ENCODE measurements around the gene STIM1.
A peak's percentile ranks its signal among the peaks of the same experiment; 100 is the strongest.

The STIM1 gene

GRCh38 chr11:3831378-3832239 lies 23.9 kb upstream of the STIM1 start:
- no peak for DNase-seq

- no peak for DNase-seq
Observed at GRCh38 chr11:3832816-3833215, 22.6 kb upstream of the STIM1 start.

- DNase-seq: no peak
Observed at GRCh38 chr11:3833449-3833848, 22.0 kb upstream of the STIM1 start.

- no peak for DNase-seq
Observed at GRCh38 chr11:3834349-3834663, 21.2 kb upstream of the STIM1 start.

- DNase-seq: peak; percentile 28
Observed at GRCh38 chr11:3834664-3835461, 20.6 kb upstream of the STIM1 start.

- no peak for DNase-seq
Observed at GRCh38 chr11:3835751-3836150, 19.7 kb upstream of the STIM1 start.

GRCh38 chr11:3836903-3837302 lies 18.6 kb upstream of the STIM1 start:
- DNase-seq: no peak

GRCh38 chr11:3837793-3838192 lies 17.7 kb upstream of the STIM1 start:
- DNase-seq: peak; percentile 30

- DNase-seq: no peak
Observed at GRCh38 chr11:3838504-3838903, 17.0 kb upstream of the STIM1 start.

- no peak for DNase-seq
Observed at GRCh38 chr11:3840004-3840869, 15.2 kb upstream of the STIM1 start.

GRCh38 chr11:3840870-3841425 lies 14.5 kb upstream of the STIM1 start, which contains the start of gene RHOG:
RHOG (minus strand) TSS chr11:3840959; CDS start chr11:3828138, 12,821 bp downstream.
- DNase-seq: peak; percentile 88

GRCh38 chr11:3841426-3842350 lies 13.8 kb upstream of the STIM1 start:
- peak; percentile 83 for DNase-seq

GRCh38 chr11:3843326-3843725 lies 12.1 kb upstream of the STIM1 start:
- DNase-seq: no peak

GRCh38 chr11:3845246-3845645 lies 10.2 kb upstream of the STIM1 start:
- DNase-seq: no peak

- no peak for DNase-seq
Observed at GRCh38 chr11:3845670-3846069, 9.8 kb upstream of the STIM1 start.

- peak; percentile 40 for DNase-seq
Observed at GRCh38 chr11:3849297-3849874, 6.1 kb upstream of the STIM1 start.

- no peak for DNase-seq
Observed at GRCh38 chr11:3853545-3853842, 2.0 kb upstream of the STIM1 start.

- no peak for DNase-seq
Observed at GRCh38 chr11:3853899-3854659, 1.4 kb upstream of the STIM1 start.

GRCh38 chr11:3854660-3854976 lies 846 bp upstream of the STIM1 start:
- no peak for DNase-seq

- peak; percentile 26 for DNase-seq
Observed at GRCh38 chr11:3855808-3856491, 486 bp downstream of the STIM1 start.
